Small intestine (tissue), 7 donors: ENCODE data around the gene MTF1. TPM values are rescaled to one million over a fixed set of nuclear protein-coding genes. Genes with fewer than 3 reads are reported as not detected.

Experiments
- DNase-seq, 2 donors: peaks; one replicate each; pipeline versions ENCODE4 v3.0.0 to v3.0.0-alpha.2; 2013
- FAIRE-seq: peaks from 2 replicates; lab custom pipeline; 2012; peaks lifted over from hg19 to GRCh38; lab: Jason Lieb, UNC
- H3K27ac ChIP-seq, 3 donors: one replicate each; pipeline ENCODE4 v1.5.1; 2013; ENCODE audit warnings: low read length in 2 of 3, mild to moderate bottlenecking in 2 of 3, control low read depth in 1 of 3, inconsistent platforms in 1 of 3, low read depth in 1 of 3, moderate library complexity in 1 of 3
- H3K27me3 ChIP-seq, 3 donors: one replicate each; pipeline ENCODE4 v1.6.1; 2013; ENCODE audit warnings: low read length in 3 of 3, inconsistent platforms in 1 of 3; ENCODE audit not compliant: control insufficient read depth in 3 of 3, insufficient read depth in 3 of 3
- H3K36me3 ChIP-seq, 3 donors: one replicate each; pipeline ENCODE4 v1.6.1; 2013; ENCODE audit warnings: low read length in 3 of 3, inconsistent platforms in 1 of 3, low read depth in 1 of 3, mild to moderate bottlenecking in 1 of 3, moderate library complexity in 1 of 3; ENCODE audit not compliant: control insufficient read depth in 3 of 3, insufficient read depth in 2 of 3
- H3K4me1 ChIP-seq, 3 donors: one replicate each; pipeline ENCODE4 v1.6.1; 2013; ENCODE audit warnings: low read length in 2 of 3, inconsistent platforms in 1 of 3, low read depth in 1 of 3, mild to moderate bottlenecking in 1 of 3, moderate library complexity in 1 of 3; ENCODE audit not compliant: control insufficient read depth in 3 of 3, insufficient read depth in 2 of 3
- H3K4me3 ChIP-seq, 3 donors: one replicate each; pipeline ENCODE4 v1.5.1; 2013; ENCODE audit warnings: low read length in 3 of 3, control low read depth in 1 of 3, inconsistent platforms in 1 of 3, low read depth in 1 of 3, mild to moderate bottlenecking in 1 of 3, moderate library complexity in 1 of 3
- H3K9me3 ChIP-seq, 2 donors: one replicate each; pipeline ENCODE4 v1.6.1; 2013; ENCODE audit warnings: low read depth in 1 of 2, low read length in 1 of 2; ENCODE audit not compliant: control insufficient read depth in 2 of 2, insufficient read depth in 1 of 2
- WGBS, 3 donors: extraction: QIAGEN DNeasy Blood & Tissue Kit; methylation state at CpG; one replicate each; pipeline ENCODE4 v1.1.7; 2013; 5-methylcytosine and 5-hydroxymethylcytosine counted together
- polyA plus RNA-seq, 4 donors: library from polyadenylated mRNA; stranded (reverse) in 3 of 4; unstranded in 1 of 4; fragments of 200-250 nt in 3 of 4; fragments of 120-200 nt in 1 of 4; gene quantifications; one replicate each; pipeline versions ENCODE4 v1.2.1 to v1.2.3, GENCODE V29; 2013
- donor health status: healthy with polysubstance abuse.
- donor health status: control.
- donor health status: control.
- donor health status: Bipolar disorder and iron deficiency.
- donor health status: healthy.

MTF1 gene
- polyA plus RNA-seq, 4 donors = 1.6 to 5.7 (median 3.1) TPM

DNA sequence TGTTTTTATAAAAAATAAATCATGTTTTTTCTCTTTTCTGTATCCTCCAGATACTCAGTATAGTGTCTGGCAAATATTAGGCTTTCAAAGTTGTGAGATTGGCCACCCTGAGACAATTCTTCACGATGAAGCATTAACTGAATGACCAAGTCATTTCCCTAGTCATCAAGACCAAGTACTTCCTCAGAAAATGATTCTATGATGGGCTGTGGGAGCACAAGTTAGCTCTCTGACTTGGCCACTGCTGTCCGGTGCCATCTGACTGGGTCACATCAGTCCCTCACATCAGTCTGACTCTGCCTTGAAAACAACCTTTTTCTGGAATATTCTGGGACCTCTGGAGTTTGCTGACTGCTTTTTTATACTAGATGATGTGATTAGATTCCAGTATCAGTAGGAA is 37.9 kb downstream of the MTF1 start:
- no peak overlapping the region for H3K4me3 ChIP-seq
- no peaks in the 10 kb centered on the region for H3K9me3 ChIP-seq
- no peaks in the 10 kb centered on the region for H3K4me1 ChIP-seq
- DNase-seq (no peak), FAIRE-seq (no peak)
- no peaks in the 10 kb centered on the region for H3K27me3 ChIP-seq
- 90 to 98% (median 96%) methylated on average over 2 of the region's 2 CpGs for WGBS, 3 donors
- H3K36me3 ChIP-seq = peaks cover 17 to 28% (median 18%) of the 10 kb centered on the region in 3 donors
- H3K27ac ChIP-seq = no peak overlapping the region

- peaks cover 18 to 51% (median 20%) of the 10 kb centered on the region in 3 donors for H3K36me3 ChIP-seq
- no peaks in the 10 kb centered on the region for H3K9me3 ChIP-seq
- no peaks in the 10 kb centered on the region for H3K27me3 ChIP-seq
- DNase-seq (no peak), FAIRE-seq (no peak)
- H3K27ac ChIP-seq = no peak overlapping the region
- WGBS, 3 donors = 26 to 36% (median 30%) methylated on average over 2 of the region's 2 CpGs
- no peaks in the 10 kb centered on the region for H3K4me1 ChIP-seq
- H3K4me3 ChIP-seq = no peak overlapping the region
Measured at GRCh38 chr1:37817481-37817880, 41.9 kb downstream of the MTF1 start.

GRCh38 chr1:37814252-37814651 is 45.1 kb downstream of the MTF1 start:
- Histone ChIP-seq H3K4me1 (peaks cover 0 to 1% (median under 1%) of the 10 kb centered on the region in 3 donors), H3K9me3 (no peaks in the 10 kb centered on the region), H3K4me3 (no peak overlapping the region), H3K36me3 (peaks cover 8 to 42% (median 13%) of the 10 kb centered on the region in 3 donors), H3K27me3 (no peaks in the 10 kb centered on the region), H3K27ac (no peak overlapping the region)
- FAIRE-seq (no peak), DNase-seq (no peak)
- 93 to 99% (median 97%) methylated on average over 7 of the region's 7 CpGs for WGBS, 3 donors

GRCh38 chr1:37813529-37814145 is 45.8 kb downstream of the MTF1 start:
- H3K9me3 ChIP-seq = no peaks in the 10 kb centered on the region
- 85 to 90% (median 86%) methylated on average over 2 of the region's 2 CpGs for WGBS, 3 donors
- no peak overlapping the region for H3K27ac ChIP-seq
- H3K4me3 ChIP-seq = no peak overlapping the region
- DNase-seq = no peak
- H3K36me3 ChIP-seq = peaks cover 8 to 40% (median 8%) of the 10 kb centered on the region in 3 donors
- H3K4me1 ChIP-seq = peaks cover 0 to 7% (median 5%) of the 10 kb centered on the region in 3 donors
- FAIRE-seq = no peak
- H3K27me3 ChIP-seq = no peaks in the 10 kb centered on the region

GRCh38 chr1:37811027-37811655 is 48.3 kb downstream of the MTF1 start:
- Histone ChIP-seq H3K27ac (no peak overlapping the region), H3K27me3 (no peaks in the 10 kb centered on the region), H3K4me3 (no peak overlapping the region), H3K4me1 (peaks cover 2 to 7% (median 5%) of the 10 kb centered on the region in 3 donors), H3K9me3 (no peaks in the 10 kb centered on the region), H3K36me3 (peaks cover 4 to 42% (median 5%) of the 10 kb centered on the region in 3 donors)
- DNase-seq (peak; percentile 79 to 83), FAIRE-seq (no peak)
- 26 to 36% (median 28%) methylated on average over 7 of the region's 7 CpGs for WGBS, 3 donors

GRCh38 chr1:37809942-37810341 is 49.5 kb downstream of the MTF1 start:
- no peaks in the 10 kb centered on the region for H3K27me3 ChIP-seq
- H3K4me1 ChIP-seq = peaks cover 2 to 7% (median 5%) of the 10 kb centered on the region in 3 donors
- H3K9me3 ChIP-seq = no peaks in the 10 kb centered on the region
- no peak overlapping the region for H3K27ac ChIP-seq
- WGBS, 3 donors = 44 to 58% (median 54%) methylated on average over 2 of the region's 2 CpGs
- H3K4me3 ChIP-seq = no peak overlapping the region
- DNase-seq (no peak), FAIRE-seq (no peak)
- H3K36me3 ChIP-seq = peaks cover 6 to 40% (median 6%) of the 10 kb centered on the region in 3 donors

GRCh38 chr1:37808369-37809319 is 50.7 kb downstream of the MTF1 start:
- DNase-seq (peak; percentile 66 to 85), FAIRE-seq (no peak)
- H3K27me3 ChIP-seq = no peaks in the 10 kb centered on the region
- H3K9me3 ChIP-seq = no peaks in the 10 kb centered on the region
- peaks cover 11 to 41% (median 11%) of the 10 kb centered on the region in 3 donors for H3K36me3 ChIP-seq
- H3K4me1 ChIP-seq = peaks cover 2 to 7% (median 5%) of the 10 kb centered on the region in 3 donors
- H3K4me3 ChIP-seq = peak overlapping the region; percentile 71 to 86 (median 76)
- 2 to 7% (median 2%) methylated on average over 41 to 54 of the region's 54 CpGs for WGBS, 3 donors
- H3K27ac ChIP-seq = peak overlapping the region; percentile 71 to 98 (median 85)
